Mucosa of rectum (tissue), 2 donors: ENCODE measurements around the gene CSAG1.
"Not testable (repeated sequence)": the region's sequence is repeated elsewhere in the genome, so short reads cannot be mapped to it uniquely, and the experiment has no call there.

ENCODE experiments used
- H3K27ac ChIP-seq, 2 donors: one replicate each; pipeline ENCODE4 v1.7.0; 2013; ENCODE audit warnings: inconsistent platforms in 2 of 2, low read depth in 2 of 2, low read length in 2 of 2
- H3K27me3 ChIP-seq, 2 donors: one replicate each; pipeline ENCODE4 v1.7.0; 2013; ENCODE audit warnings: low read length in 2 of 2; ENCODE audit not compliant: control insufficient read depth in 2 of 2, insufficient read depth in 2 of 2
- H3K36me3 ChIP-seq, 2 donors: one replicate each; pipeline ENCODE4 v1.7.0; 2013; ENCODE audit warnings: low read length in 2 of 2; ENCODE audit not compliant: control insufficient read depth in 2 of 2, insufficient read depth in 2 of 2
- H3K4me1 ChIP-seq, 2 donors: one replicate each; pipeline ENCODE4 v1.7.0; 2013; ENCODE audit warnings: low read length in 2 of 2, mild to moderate bottlenecking in 1 of 2; ENCODE audit not compliant: control insufficient read depth in 2 of 2, insufficient read depth in 2 of 2
- H3K4me3 ChIP-seq, 2 donors: one replicate each; pipeline ENCODE4 v1.7.0; 2013; ENCODE audit warnings: low read length in 2 of 2
- H3K9ac ChIP-seq, 2 donors: one replicate each; pipeline ENCODE4 v1.7.0; 2013; ENCODE audit warnings: low read length in 2 of 2, low read depth in 1 of 2, mild to moderate bottlenecking in 1 of 2
- H3K9me3 ChIP-seq, 2 donors: one replicate each; pipeline ENCODE4 v1.7.0; 2013; ENCODE audit warnings: low read length in 2 of 2; ENCODE audit not compliant: control insufficient read depth in 2 of 2
- donor health status: healthy.
- donor health status: Normal muscosa, but diverticular disease.

Gene CSAG1, protein sequence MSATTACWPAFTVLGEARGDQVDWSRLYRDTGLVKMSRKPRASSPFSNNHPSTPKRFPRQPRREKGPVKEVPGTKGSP

DNA sequence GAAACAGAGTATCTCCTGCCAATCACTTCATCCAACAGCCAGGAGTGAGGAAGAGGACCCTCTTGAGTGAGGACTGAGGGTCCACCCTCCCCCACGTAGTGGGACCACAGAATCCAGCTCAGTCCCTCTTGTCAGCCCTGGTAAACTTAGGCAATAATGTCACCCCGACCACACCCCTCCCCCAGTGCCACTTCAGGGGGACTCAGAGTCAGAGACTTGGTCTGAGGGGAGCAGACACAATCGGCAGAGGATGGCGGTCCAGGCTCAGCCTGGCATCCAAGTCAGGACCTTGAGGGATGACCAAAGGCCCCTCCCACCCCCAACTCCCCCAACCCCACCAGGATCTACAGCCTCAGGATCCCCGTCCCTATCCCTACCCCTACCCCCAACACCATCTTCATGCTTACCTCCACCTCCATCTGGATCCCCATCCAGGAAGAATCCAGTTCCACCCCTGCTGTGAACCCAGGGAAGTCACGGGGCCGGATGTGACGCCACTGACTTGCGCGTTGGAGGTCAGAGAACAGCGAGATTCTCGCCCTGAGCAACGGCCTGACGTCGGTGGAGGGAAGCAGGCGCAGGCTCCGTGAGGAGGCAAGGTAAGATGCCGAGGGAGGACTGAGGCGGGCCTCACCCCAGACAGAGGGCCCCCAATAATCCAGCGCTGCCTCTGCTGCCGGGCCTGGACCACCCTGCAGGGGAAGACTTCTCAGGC, at the start of gene CSAG1, which contains the start of gene MAGEA12:
Gene CSAG1, minus strand, starts transcription at position 461 of the 715 bp plus-strand sequence. CDS start 1,261 bp downstream, outside the sequence.
Gene MAGEA12, plus strand, starts transcription at position 497 of the 715 bp plus-strand sequence. CDS start 2,405 bp downstream, outside the sequence.
- H3K9me3 ChIP-seq: no peaks in the 10 kb centered on the region
- no peak within 1 kb of the TSS for H3K9ac ChIP-seq
- no peak within 1 kb of the TSS for H3K27ac ChIP-seq
- no peak within 1 kb of the TSS for H3K4me3 ChIP-seq
- no peaks in the 10 kb centered on the region for H3K4me1 ChIP-seq
- H3K27me3 ChIP-seq: no peaks in the 10 kb centered on the region
- no peaks in the 10 kb centered on the region for H3K36me3 ChIP-seq

DNA sequence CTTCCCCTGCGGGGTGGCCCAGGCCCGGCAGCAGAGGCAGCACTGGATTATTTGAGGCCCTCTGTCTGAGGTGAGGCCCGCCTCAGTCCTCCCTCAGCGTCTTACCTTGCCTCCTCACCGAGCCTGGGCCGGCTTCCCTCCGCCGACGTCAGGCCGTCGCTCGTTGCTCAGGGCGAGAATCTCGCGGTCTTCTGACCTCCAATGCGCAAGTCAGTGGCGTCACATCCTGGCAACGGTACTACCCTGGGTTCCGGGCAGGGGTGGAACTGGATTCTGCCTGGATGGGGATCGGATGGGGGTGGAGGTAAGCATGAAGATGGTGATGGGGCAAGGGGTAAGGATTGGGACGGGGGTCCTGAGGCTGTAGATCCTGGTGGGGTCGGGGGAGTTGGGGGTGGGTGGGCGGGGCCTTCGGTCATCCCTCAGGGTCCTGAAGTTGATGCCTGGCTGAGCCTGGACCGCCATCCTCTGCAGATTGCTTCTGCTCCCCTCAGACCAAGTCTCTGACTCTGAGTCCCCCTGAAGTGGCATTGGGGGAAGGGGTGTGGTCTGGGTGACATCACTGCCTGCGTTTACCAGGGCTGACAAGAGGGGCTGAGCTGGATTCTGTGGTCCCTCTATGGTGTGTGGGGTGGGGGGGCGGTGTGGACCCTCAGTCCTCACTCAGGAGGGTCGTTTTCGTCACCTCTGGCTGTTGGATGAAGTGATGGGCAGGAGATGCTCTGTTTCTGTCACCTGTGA, 36.2 kb upstream of the CSAG1 start, which contains the start of gene MAGEA6:
Gene MAGEA6, minus strand, starts transcription at position 141 of the 741 bp plus-strand sequence. CDS start 2,039 bp downstream, outside the sequence.
- H3K9me3 ChIP-seq, H3K4me3 ChIP-seq, H3K9ac ChIP-seq, H3K4me1 ChIP-seq, H3K27me3 ChIP-seq, H3K36me3 ChIP-seq, H3K27ac ChIP-seq: not testable (repeated sequence)

DNA sequence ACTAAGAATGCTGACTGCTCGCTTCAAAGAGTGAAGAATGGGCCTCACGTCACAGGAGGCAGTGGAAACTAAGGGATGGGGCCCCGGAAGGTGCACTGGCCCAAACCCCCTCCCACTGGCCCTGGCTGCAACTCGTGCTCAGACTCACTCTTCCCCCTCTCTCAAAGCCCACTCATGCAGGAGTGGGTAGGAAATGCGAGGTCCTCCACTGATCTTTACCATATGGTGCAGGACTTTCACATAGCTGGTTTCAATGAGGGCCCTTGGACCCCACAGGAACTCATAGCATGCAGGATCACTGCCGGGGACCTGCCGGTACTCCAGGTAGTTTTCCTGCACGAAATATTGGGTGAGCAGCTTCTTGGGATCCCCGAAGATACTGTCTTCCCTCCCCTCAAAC, 33.0 kb upstream of the CSAG1 start:
- not testable (repeated sequence) for H3K4me1 ChIP-seq, H3K9ac ChIP-seq, H3K36me3 ChIP-seq, H3K27ac ChIP-seq, H3K9me3 ChIP-seq, H3K4me3 ChIP-seq, H3K27me3 ChIP-seq

DNA sequence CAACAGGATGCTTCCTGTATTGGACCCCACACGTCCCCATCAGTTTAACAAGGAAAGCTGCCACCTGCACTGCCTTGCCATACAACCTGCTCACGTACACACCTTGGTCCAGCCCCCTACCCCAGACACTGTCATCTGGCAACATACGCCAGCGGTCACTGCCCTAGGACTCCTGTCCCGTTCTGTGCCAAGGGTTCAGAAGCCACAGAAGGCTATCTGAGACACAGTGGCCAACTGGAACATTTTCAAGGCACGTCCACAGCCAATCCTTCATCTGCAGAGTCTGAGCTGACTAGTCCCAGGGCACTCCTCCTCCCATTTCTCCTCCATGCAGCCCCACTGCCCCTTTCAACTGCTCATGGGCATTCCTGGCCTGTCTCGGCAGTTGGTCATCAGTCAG, 28.1 kb upstream of the CSAG1 start:
- not testable (repeated sequence) for H3K27ac ChIP-seq, H3K4me3 ChIP-seq, H3K9me3 ChIP-seq, H3K4me1 ChIP-seq, H3K36me3 ChIP-seq, H3K27me3 ChIP-seq, H3K9ac ChIP-seq

DNA sequence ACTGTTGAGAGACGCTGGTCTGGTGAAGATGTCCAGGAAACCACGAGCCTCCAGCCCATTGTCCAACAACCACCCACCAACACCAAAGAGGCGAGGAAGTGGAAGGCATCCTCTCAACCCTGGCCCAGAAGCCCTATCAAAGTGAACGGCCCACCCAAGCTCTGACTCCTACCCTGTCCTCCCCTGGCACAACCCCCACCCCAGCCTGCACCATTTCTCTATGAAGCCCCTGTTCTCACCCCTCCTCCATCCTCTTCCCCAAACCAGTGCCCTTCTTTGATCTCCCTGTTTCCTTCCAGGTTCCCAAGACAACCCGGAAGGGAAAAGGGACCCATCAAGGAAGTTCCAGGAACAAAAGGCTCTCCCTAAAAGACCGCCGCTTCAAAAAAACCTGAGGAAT, 26.0 kb upstream of the CSAG1 start:
- H3K4me3 ChIP-seq, H3K27ac ChIP-seq, H3K36me3 ChIP-seq, H3K4me1 ChIP-seq, H3K9ac ChIP-seq, H3K27me3 ChIP-seq, H3K9me3 ChIP-seq: not testable (repeated sequence)

DNA sequence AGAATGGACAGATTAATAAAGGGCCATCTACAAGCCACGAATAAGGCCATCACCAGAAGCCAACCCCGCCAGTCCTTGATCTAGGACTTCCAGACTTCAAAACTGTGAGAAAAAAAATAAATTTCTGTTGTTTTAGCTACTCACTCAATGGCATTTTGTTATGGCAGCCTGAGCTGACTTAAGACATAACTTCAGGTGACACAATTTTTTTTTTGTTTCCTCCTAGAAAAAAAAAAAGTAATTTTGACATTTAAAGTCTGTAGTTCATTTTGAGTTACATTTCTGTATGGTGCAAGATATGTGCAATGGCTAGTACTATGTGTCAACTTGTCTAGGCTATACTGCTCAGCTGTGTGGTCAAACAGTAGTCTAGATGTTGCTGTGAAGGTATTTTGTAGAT, 25.4 kb upstream of the CSAG1 start, which contains the start of gene CSAG3:
Gene CSAG3, plus strand, starts transcription at position 301 of the 400 bp plus-strand sequence.
- not testable (repeated sequence) for H3K27ac ChIP-seq, H3K4me1 ChIP-seq, H3K9me3 ChIP-seq

DNA sequence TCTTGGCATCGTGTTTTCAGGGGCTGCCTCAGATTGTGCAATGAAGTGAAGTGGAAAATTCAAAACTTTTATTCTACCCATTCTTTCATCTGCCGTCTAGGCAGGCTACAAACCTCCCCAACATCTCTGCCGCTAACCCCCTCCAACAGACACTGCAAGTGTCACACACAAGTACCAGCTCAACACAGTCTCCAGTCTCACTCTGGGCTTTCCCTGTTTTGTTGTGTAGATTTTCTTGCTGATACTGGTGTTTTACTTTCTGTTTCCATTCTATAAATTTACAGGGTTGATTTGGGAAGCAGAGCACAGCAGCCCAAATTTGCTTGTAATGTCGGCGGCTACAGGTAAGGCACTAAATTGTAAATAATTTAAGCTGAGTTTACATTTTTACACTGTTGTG, 21.4 kb upstream of the CSAG1 start:
- H3K9me3 ChIP-seq, H3K4me1 ChIP-seq, H3K36me3 ChIP-seq, H3K4me3 ChIP-seq, H3K27ac ChIP-seq, H3K27me3 ChIP-seq, H3K9ac ChIP-seq: not testable (repeated sequence)

More for the DNA sequence above, 25.4 kb upstream of the CSAG1 start, which contains the start of gene CSAG3:
- H3K36me3 ChIP-seq, H3K27me3 ChIP-seq, H3K4me3 ChIP-seq, H3K9ac ChIP-seq: not testable (repeated sequence)

DNA sequence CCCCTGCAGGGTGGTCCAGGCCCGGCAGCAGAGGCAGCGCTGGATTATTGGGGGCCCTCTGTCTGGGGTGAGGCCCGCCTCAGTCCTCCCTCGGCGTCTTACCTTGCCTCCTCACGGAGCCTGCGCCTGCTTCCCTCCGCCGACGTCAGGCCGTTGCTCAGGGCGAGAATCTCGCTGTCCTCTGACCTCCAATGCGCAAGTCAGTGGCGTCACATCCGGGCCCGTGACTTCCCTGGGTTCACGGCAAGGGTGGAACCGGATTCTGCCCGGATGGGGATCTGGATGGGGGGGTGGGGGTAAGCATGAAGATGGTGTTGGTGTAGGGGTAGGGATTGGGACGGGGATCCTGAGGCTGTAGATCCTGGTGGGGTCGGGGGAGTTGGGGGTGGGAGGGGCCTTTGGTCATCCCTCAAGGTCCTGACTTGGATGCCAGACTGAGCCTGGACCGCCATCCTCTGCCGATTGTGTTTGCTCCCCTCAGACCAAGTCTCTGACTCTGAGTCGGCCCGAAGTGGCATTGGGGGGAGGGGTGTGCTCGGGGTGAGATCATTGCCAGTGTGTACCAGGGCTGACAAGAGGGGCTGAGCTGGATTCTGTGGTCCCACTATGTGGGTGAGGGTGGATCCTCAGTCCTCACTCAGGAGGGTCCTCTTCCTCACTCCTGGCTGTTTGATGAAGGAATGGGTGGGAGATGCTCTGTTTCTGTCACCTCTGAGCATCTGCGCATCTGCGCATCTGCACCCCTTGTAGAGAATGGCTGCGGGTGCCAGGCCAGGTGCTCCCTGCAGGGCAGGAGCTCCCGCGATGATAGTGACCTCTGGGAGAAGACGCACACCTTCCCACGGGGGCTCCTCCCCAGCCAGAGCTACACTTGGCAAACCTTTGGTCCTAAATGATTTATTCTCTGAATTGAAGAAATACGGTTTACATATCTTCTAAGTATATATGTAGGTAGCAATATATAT, 20.4 kb upstream of the CSAG1 start, which contains the start of gene MAGEA2:
Gene MAGEA2, minus strand, starts transcription at position 157 of the 965 bp plus-strand sequence. CDS start 2,479 bp downstream, outside the sequence.
- not testable (repeated sequence) for H3K4me3 ChIP-seq, H3K27ac ChIP-seq, H3K27me3 ChIP-seq, H3K9me3 ChIP-seq, H3K36me3 ChIP-seq, H3K4me1 ChIP-seq, H3K9ac ChIP-seq

DNA sequence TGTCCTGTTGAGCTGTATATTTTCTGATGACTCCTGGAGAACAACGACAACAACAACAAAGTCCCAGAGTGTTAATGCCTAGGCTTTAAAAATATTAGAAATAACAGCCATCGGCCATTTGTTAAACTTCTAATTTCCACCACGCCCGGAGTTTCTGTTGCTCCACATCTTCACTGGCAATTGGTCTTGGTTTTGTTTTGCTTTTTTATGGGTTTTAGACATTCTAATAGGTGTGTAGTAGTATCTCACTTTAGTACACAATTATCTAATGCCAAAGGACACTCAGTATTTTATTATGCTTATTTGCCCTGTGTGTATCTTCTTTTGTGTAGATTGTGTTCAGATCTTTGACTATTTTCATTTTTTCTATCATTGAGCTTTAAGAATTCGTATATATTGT, 5.0 kb upstream of the CSAG1 start:
- H3K9me3 ChIP-seq: no peaks in the 10 kb centered on the region
- H3K4me1 ChIP-seq: no peaks in the 10 kb centered on the region
- no peak overlapping the region for H3K4me3 ChIP-seq
- H3K27ac ChIP-seq: no peak overlapping the region
- H3K36me3 ChIP-seq: no peaks in the 10 kb centered on the region
- H3K9ac ChIP-seq: no peak overlapping the region
- no peaks in the 10 kb centered on the region for H3K27me3 ChIP-seq
